HG03378 (cell line): Measurements from ENCODE around the gene AHSG.
"Not testable (repeated sequence)": the region's sequence is repeated elsewhere in the genome, so short reads cannot be mapped to it uniquely, and the experiment has no call there.

Source experiments
- ATAC-seq: cut with Tn5 transposase; IDR thresholded peaks from one replicate; pipeline ENCODE4 v1.9.1; 2021; ENCODE audit warnings: mild to moderate bottlenecking, moderate library complexity; ENCODE audit not compliant: unreplicated experiment

The AHSG gene

GRCh38 chr3:186612721-186613636, at the start of gene AHSG:
Gene AHSG, plus strand, starts transcription at chr3:186613060. Its CDS starts 82 bp downstream, at chr3:186613142.
- no peak for ATAC-seq

- ATAC-seq = no peak
Observed at GRCh38 chr3:186564586-186564985, 48.3 kb upstream of the AHSG start.

- no peak for ATAC-seq
Observed at GRCh38 chr3:186566772-186567071, 46.1 kb upstream of the AHSG start.

- peak; percentile 34 for ATAC-seq
Observed at GRCh38 chr3:186567072-186567921, 45.6 kb upstream of the AHSG start, which contains the start of gene TBCCD1. Gene TBCCD1, minus strand, starts transcription at chr3:186567339. Its CDS starts 3,010 bp downstream, at chr3:186564329.

- ATAC-seq = not testable (repeated sequence)
Observed at GRCh38 chr3:186569361-186569760, 43.5 kb upstream of the AHSG start.

- ATAC-seq = no peak
Observed at GRCh38 chr3:186569779-186570095, 43.1 kb upstream of the AHSG start.

GRCh38 chr3:186570096-186570940, 42.5 kb upstream of the AHSG start, which contains the start of gene DNAJB11:
Gene DNAJB11, plus strand, starts transcription at chr3:186570720. Its CDS starts 178 bp downstream, at chr3:186570898.
- ATAC-seq = peak; percentile 85

- no peak for ATAC-seq
Observed at GRCh38 chr3:186570941-186571643, 41.8 kb upstream of the AHSG start.

- ATAC-seq = no peak
Observed at GRCh38 chr3:186571644-186572013, 41.2 kb upstream of the AHSG start.

GRCh38 chr3:186577521-186577920, 35.3 kb upstream of the AHSG start:
- ATAC-seq = no peak

GRCh38 chr3:186580785-186581184, 32.1 kb upstream of the AHSG start:
- ATAC-seq = no peak

GRCh38 chr3:186582541-186582940, 30.3 kb upstream of the AHSG start:
- no peak for ATAC-seq

GRCh38 chr3:186583831-186584230, 29.0 kb upstream of the AHSG start:
- ATAC-seq = no peak

- not testable (repeated sequence) for ATAC-seq
Observed at GRCh38 chr3:186586245-186586644, 26.6 kb upstream of the AHSG start.

- ATAC-seq = no peak
Observed at GRCh38 chr3:186587183-186587582, 25.7 kb upstream of the AHSG start.

- no peak for ATAC-seq
Observed at GRCh38 chr3:186588632-186589031, 24.2 kb upstream of the AHSG start.

- no peak for ATAC-seq
Observed at GRCh38 chr3:186589121-186589520, 23.7 kb upstream of the AHSG start.

- no peak for ATAC-seq
Observed at GRCh38 chr3:186589856-186590579, 22.8 kb upstream of the AHSG start.

- no peak for ATAC-seq
Observed at GRCh38 chr3:186590580-186591295, 22.1 kb upstream of the AHSG start.
